Measurements from ENCODE around the gene TIE1. TPM values are rescaled to one million over a fixed set of nuclear protein-coding genes. Genes with fewer than 3 reads are reported as not detected.

TIE1 gene
- total RNA-seq, 4 donors from 2014 or later, result 15.9 to 27.9 (median 20.7) TPM

GRCh38 chr1:43269627-43270375 lies 31.0 kb upstream of the TIE1 start, which contains the start of gene TMEM125:
Gene TMEM125 (plus strand): TSS chr1:43269983. CDS start chr1:43272723, 2,740 bp downstream.
- in situ Hi-C loops (cut with MboI; ENCODE audit: low sequenced_read_pairs in 4 of 4) (no loop called here), intact Hi-C loops (cut with DNase I; ENCODE audit: low total_unique reads) (no loop called here)
- Histone ChIP-seq H3K27me3 (peaks cover 8 to 16% (median 11%) of the 10 kb centered on the region in 3 donors), H3K4me1 (no peaks in the 10 kb centered on the region), H3K36me3 (no peaks in the 10 kb centered on the region), H3K9me3 (no peaks in the 10 kb centered on the region), H3K4me3 (no peak within 1 kb of the TSS), H3K27ac (no peak within 1 kb of the TSS)
- TF ChIP-seq POLR2A (IDR thresholded peaks at IDR 0.05), result no peak
- TF ChIP-seq CTCF (IDR thresholded peaks at IDR 0.05 in 4 of 5, conservative IDR thresholded peaks at IDR 0.05 in 1 of 5), result no peak
- ATAC-seq (no peak), DNase-seq (no peak)

GRCh38 chr1:43270421-43271095 lies 30.2 kb upstream of the TIE1 start:
- Histone ChIP-seq H3K4me1 (no peaks in the 10 kb centered on the region), H3K4me3 (no peak overlapping the region), H3K36me3 (no peaks in the 10 kb centered on the region), H3K9me3 (no peaks in the 10 kb centered on the region), H3K27me3 (peaks cover 8 to 16% (median 11%) of the 10 kb centered on the region in 3 donors), H3K27ac (no peak overlapping the region)
- ATAC-seq (no peak), DNase-seq (no peak)
- TF ChIP-seq POLR2A (IDR thresholded peaks at IDR 0.05), result no peak
- no peak for TF ChIP-seq CTCF (IDR thresholded peaks at IDR 0.05 in 4 of 5, conservative IDR thresholded peaks at IDR 0.05 in 1 of 5)
- in situ Hi-C loops (cut with MboI; ENCODE audit: low sequenced_read_pairs in 4 of 4), result no loop called here
- intact Hi-C loops (cut with DNase I; ENCODE audit: low total_unique reads), result no loop called here

GRCh38 chr1:43271186-43272118 lies 29.3 kb upstream of the TIE1 start:
- peaks cover 8 to 16% (median 11%) of the 10 kb centered on the region in 3 donors for H3K27me3 ChIP-seq

More at GRCh38 chr1:43271186-43272118, 29.3 kb upstream of the TIE1 start:
- TF ChIP-seq POLR2A (IDR thresholded peaks at IDR 0.05), result no peak
- TF ChIP-seq CTCF (IDR thresholded peaks at IDR 0.05 in 4 of 5, conservative IDR thresholded peaks at IDR 0.05 in 1 of 5), result no peak
- Histone ChIP-seq H3K4me3 (no peak overlapping the region), H3K36me3 (no peaks in the 10 kb centered on the region), H3K27ac (no peak overlapping the region), H3K4me1 (no peaks in the 10 kb centered on the region), H3K9me3 (no peaks in the 10 kb centered on the region)
- no peak for DNase-seq
- in situ Hi-C loops (cut with MboI; ENCODE audit: low sequenced_read_pairs in 4 of 4) (no loop called here), intact Hi-C loops (cut with DNase I; ENCODE audit: low total_unique reads) (no loop called here)
- no peak for ATAC-seq
